AG08395 (cell line): ENCODE measurements around the gene RARA.

Experiments
- DNase-seq: peaks from one replicate; pipeline ENCODE4 v3.0.0; 2012; ENCODE audit warnings: mixed read lengths, low spot score

Gene RARA

DNA sequence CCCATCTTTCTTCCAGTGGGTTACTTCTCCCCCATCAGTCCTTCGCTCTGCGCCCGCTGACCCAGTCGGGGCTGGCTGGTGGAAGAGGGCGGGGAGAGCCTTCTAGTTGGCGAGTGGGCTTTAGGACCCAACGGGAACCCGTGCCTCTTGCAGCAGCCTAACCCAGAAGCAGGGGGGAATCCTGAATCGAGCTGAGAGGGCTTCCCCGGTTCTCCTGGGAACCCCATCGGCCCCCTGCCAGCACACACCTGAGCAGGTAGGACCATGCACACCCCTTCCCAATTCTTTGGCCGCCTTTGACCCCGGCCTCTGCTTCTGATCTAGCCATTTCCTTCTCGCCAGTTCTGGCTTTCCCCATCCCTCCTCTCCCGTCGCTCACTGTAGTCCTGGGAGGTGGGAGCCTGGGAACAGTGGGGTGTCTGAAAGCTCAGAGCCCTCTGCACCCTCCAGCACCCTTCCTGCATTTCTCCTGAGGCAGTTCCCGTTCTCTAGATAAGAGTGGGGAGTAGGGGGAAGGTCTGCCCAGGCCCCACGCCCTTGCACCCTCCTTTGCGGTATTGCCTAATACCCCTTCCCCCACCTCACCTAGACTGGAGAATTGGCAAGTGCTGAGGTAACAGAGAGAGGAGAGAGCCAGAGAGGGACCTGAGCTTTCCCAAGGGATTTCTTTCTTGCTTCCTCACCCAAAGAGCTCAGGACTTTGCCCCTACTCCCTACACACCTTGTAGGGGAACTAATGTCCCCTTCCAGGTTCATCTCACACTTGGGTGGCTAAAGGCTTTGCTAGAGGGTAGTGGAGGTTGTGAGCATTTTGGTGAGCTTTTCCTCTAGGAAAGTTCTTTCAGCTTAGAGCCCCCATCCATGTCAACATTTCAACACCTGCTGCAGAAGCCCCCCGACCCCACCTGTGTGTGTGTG lies at the start of gene RARA:
Gene RARA, plus strand, starts transcription at position 150 of the 918 bp plus-strand sequence. CDS start 22,039 bp downstream, outside the sequence.
- DNase-seq: no peak

DNA sequence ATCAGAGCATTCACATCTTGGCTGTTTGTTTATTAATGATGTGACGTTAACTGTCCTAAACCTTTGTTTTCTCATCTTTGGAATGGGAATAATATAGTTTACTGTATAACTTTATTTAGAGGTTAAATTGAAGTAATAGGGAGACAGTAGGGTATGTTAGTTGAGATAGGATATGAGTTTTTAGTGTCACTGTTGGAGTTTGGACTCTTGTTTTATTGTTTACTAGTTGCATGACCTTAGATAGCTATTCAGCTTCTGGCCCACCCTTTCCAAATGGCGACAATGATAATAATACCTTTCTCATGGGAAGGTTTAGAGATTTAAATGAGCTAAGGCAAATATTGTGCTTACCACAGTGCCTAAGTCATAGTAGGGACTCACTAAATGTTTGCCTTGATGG lies 49.5 kb upstream of the RARA start:
- DNase-seq: no peak

GRCh38 chr17:40260528-40260927 lies 48.5 kb upstream of the RARA start:
- no peak for DNase-seq

DNA sequence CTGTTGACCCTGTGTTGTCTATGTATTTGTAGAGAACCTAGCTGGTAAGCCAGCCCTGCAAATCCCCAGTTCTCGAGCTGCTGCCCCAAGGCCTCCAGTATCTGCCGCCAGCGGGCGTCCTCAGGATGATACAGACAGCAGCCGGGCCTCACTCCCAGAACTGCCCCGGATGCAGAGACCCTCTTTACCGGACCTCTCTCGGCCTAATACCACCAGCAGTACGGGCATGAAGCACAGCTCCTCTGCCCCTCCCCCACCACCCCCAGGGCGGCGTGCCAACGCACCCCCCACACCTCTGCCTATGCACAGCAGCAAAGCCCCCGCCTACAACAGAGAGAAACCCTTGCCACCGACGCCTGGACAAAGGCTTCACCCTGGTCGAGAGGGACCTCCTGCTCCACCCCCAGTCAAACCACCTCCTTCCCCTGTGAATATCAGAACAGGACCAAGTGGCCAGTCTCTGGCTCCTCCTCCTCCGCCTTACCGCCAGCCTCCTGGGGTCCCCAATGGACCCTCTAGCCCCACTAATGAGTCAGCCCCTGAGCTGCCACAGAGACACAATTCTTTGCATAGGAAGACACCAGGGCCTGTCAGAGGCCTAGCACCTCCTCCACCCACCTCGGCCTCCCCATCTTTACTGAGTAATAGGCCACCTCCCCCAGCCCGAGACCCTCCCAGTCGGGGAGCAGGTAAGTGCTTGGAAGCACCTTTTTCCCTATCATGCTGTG lies 44.4 kb upstream of the RARA start:
- DNase-seq: no peak

DNA sequence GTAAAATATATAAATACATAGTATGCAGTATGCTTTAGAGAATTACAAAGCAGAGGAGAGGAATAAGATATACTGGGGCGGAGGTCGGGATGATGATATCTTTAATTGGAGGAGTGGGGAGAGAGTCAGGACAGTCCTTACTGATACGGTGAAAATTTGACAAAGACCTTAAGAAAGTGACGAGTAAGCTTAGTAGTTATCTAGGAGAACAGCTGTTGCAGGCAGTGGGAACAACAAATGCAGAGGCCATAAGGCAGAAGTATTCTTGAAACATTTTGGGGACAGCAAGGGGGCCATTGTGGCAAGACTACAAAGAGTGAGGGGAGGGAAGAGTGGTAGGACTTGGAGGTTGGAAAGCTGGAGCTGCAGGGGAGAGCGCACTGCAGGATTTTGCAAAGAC lies 43.6 kb upstream of the RARA start:
- no peak for DNase-seq

DNA sequence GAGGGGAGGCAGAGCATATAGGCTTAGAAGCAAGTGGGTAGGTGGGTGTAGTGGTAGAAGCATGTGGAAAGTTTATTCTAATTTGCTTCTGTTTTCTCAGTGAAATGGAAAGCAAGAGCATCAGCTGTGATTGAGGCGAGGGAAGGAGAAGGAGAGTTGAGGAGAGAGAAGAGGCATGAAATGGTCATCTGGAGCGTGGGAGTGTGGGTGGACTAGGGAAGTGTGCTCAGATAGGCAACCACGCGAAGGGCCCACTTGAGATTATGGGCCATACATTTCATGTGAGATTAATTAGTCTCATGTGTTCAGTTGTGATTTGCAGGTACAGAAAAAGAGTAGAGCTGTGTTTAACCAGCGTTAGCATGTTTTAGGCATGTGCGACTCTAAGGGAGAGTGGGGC lies 42.1 kb upstream of the RARA start:
- DNase-seq: no peak

DNA sequence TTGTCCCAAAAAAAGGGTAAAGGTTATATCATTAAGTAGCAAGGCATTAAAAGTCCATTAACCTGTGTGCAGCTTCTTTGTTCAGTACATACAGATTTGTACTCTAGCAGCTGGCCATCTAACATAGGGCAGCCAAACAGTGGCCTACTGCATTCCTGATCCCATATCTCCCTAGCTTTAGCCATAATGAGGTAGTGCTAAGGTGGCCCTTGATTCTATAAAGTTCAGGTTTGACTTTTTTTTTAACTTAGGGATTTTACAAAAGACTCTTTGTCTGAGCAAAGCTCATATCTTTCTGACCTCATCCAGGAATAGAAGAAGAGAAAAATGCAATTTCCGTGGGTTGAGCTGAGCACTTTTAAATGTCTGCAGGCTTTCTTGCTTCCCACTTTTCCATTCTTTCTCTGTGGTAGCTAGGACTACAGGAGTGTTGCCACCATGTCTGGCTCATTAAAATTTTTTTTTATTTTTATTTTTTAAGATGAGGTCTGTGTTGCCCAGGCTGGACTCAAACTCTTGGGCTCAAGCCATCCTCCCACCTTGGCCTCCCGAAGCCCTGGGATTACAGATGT lies 40.8 kb upstream of the RARA start:
- no peak for DNase-seq

DNA sequence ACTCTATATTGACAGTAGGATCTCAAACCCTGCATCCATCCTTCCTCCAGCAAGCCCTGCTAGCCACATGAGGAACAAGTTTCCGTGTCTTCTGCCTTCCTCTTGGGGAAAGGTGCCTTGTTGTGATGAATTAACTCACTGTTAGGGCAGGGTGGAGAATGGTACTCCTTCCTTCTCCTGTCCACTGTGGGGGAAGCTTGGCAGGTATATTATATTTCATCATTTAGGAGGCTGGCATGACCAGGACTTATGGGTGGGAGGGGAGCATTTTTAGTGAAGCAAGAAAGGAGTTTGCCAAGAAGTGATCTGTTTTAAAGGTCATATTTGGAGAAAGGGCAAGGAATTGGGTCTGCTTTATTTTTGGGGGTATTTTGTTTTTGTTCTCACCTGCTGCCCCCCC lies 30.6 kb upstream of the RARA start:
- DNase-seq: no peak

DNA sequence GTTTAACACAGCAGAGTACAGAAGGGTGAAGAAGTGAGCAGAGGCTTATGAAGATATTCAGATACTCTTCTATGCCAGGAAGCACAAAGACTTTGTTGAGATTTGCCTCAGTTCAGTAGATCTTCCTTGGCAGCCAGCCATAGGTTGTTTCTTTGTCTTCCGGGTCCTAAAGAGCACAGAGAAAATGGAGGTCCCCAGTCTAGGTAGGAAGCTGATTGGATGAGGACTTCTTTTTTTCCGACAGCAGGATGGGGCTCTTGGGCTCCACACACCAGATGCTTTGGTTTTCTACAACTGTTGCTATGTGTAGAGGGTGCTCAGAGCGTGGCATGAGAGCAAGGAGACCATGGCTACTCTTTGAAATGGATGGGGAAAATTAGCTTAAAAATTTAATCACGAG lies 29.6 kb upstream of the RARA start:
- DNase-seq: no peak

- no peak for DNase-seq
Measured at GRCh38 chr17:40281663-40282062, 27.3 kb upstream of the RARA start.

DNA sequence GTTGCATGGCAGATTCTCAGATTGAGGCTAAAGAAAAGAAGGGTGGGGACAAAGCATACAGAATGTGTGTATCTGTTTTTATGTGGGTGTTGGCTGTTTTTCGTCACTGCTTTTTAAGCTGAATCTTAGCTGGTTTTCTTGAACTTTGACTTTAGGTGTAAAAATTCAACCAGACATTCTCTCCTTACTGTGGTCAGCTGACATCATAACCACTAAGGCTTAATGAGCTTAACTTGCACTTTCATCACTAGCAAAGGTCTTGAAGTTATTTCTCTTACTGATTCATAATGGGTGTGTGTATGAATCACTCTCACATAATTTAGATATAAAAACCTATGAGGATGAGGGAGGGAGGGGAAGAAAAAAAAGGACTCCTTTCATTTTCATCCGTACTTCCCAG lies 25.3 kb upstream of the RARA start:
- peak; percentile 86 for DNase-seq

- DNase-seq: peak; percentile 76
Measured at GRCh38 chr17:40284085-40284713, 24.8 kb upstream of the RARA start.

DNA sequence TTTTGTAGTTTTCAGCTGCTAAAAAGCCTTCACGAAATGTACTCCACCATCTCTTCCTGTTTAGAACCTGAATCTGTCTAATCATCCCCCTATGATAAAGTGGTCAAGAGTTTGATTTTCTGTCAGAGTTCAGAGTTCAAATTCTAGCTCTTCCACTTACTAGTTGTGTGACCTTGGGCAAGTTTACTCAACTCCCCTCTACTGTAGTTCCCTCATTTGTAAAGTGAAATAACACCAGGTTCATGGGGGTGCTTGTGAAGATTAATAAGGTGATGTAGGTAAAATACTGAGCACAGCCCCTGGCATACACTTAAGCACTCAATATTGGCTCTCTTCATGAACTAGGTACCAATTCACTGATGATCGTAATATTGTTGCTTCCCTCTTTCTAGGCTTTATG lies 22.5 kb upstream of the RARA start:
- DNase-seq: no peak

DNA sequence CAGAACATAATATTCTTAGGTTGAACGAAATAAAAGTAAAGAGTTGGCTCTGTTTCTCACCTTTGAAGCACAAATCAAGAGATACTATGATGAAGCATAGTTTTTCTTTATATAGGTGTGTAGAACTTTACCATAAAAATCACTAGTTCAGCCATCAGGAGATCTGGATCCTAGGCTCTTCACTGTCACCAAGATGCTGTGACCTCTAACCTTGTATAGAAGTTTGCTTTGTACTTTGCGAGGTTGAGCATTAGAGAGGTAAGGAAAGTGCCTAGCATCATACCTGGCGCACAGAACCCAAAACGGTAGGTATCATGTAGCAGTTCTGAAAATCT lies 21.9 kb upstream of the RARA start:
- no peak for DNase-seq

DNA sequence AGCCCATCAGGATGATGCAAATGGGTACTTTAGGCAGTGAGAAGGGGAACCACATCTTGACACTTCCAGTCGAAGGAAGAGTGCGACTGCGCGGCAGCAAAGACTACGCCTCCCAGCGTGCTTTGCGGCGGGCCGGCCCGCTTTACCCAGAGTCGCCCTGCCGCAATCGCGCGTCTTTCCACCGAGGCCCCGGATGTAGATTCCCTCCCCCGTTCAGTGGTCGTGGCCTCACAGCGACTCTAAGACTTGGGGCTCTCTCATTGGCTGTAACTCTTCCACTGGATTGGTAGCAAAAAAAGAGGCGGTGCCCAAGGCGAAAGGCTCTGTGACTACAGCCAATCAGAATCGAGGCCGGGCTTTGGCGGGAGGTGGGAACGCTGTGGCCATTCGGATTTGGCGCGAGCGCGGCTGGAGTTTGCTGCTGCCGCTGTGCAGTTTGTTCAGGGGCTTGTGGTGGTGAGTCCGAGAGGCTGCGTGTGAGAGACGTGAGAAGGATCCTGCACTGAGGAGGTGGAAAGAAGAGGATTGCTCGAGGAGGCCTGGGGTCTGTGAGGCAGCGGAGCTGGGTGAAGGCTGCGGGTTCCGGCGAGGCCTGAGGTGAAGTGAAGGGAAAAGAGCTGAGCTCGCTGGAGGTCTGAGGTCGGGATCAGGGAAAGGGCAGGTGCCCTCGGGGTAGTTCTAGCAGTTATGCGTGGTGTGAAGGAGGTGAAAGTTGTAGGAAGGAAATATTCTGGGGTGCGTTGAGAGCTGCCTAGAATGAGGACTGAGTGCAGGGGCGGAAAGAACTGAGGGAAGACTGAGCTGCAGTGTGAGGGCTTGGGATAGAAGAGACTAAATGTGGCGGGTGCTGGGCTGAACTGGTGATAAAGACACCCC lies 21.2 kb upstream of the RARA start, which contains the start of gene CDC6:
Gene CDC6, plus strand, starts transcription at position 386 of the 876 bp plus-strand sequence. CDS start 1,542 bp downstream, outside the sequence.
- peak; percentile 98 for DNase-seq

DNA sequence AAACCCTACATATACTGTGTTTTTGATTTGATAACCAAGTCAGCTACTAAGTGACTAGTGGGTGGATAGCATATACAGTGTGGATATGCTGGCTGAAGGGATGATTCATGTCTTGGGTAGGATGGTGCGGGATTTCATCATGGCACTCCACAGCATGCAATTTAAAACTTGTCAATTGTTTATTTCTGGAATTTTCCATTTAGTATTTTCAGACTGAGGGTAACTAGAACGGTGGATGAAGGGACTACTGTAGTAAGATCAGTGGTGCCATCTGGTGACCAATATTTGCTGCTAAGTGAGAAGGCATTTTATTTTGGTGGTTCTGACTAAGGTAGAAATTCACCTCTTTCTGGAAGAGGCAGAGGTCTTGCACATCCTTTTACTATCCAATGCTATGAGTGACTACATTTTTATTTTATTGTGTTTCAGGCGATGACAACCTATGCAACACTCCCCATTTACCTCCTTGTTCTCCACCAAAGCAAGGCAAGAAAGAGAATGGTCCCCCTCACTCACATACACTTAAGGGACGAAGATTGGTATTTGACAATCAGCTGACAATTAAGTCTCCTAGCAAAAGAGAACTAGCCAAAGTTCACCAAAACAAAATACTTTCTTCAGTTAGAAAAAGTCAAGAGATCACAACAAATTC lies 18.2 kb upstream of the RARA start:
- peak; percentile 78 for DNase-seq

GRCh38 chr17:40291281-40291664 lies 17.7 kb upstream of the RARA start:
- no peak for DNase-seq

DNA sequence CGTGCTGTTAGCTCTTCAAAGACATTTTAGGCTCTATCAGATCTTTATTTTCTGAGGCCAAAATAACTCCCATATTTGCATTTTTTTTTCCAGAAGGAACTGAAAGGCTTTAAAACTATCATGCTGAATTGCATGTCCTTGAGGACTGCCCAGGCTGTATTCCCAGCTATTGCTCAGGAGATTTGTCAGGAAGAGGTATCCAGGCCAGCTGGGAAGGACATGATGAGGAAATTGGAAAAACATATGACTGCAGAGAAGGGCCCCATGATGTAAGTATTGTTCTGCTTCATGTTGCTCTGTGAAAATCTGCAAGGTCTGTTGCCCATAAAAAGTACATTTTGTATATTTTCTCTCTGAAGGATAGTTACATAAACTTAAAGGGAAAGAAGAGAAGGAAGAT lies 15.6 kb upstream of the RARA start:
- no peak for DNase-seq

- DNase-seq: no peak
Measured at GRCh38 chr17:40295488-40296436, 13.2 kb upstream of the RARA start.

DNA sequence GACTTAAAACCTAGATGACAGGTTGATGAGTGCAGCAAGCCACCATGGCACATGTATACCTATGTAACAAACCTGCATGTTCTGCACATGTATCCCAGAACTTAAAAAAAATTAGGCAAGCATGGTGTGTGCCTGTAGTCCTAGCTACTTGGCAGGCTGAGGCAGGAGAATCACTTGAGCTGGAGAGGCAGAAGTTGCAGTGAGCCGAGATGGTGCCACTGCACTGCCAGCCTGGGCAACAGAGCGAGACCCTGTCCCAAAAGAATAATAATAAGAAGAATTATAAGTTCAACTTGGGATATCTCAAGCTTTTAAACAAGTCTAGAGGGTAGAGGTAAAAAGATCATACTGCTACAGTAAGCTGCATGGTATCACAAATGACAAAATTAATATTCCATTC lies 11.5 kb upstream of the RARA start:
- DNase-seq: no peak
